Measurements from ENCODE around the gene GBP2.

GBP2 gene, protein sequence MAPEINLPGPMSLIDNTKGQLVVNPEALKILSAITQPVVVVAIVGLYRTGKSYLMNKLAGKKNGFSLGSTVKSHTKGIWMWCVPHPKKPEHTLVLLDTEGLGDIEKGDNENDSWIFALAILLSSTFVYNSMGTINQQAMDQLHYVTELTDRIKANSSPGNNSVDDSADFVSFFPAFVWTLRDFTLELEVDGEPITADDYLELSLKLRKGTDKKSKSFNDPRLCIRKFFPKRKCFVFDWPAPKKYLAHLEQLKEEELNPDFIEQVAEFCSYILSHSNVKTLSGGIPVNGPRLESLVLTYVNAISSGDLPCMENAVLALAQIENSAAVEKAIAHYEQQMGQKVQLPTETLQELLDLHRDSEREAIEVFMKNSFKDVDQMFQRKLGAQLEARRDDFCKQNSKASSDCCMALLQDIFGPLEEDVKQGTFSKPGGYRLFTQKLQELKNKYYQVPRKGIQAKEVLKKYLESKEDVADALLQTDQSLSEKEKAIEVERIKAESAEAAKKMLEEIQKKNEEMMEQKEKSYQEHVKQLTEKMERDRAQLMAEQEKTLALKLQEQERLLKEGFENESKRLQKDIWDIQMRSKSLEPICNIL

GRCh38 chr1:89125913-89126580, at the start of gene GBP2:
Gene GBP2, minus strand, starts transcription at chr1:89126114. Its CDS starts 4,148 bp downstream, at chr1:89121966.
- Mint-ChIP-seq H3K36me3 (ENCODE audit: low read depth) (peaks cover 34% of the 10 kb centered on the region), H3K4me3 (peak within 1 kb of the TSS; percentile 97), H3K4me1 (peaks cover 75% of the 10 kb centered on the region), H3K27me3 (no peaks in the 10 kb centered on the region), H3K27ac (peak within 1 kb of the TSS; percentile 98), H3K9me3 (no peaks in the 10 kb centered on the region)
- ATAC-seq (peak; percentile 83), DNase-seq (peak; percentile 20)

DNA sequence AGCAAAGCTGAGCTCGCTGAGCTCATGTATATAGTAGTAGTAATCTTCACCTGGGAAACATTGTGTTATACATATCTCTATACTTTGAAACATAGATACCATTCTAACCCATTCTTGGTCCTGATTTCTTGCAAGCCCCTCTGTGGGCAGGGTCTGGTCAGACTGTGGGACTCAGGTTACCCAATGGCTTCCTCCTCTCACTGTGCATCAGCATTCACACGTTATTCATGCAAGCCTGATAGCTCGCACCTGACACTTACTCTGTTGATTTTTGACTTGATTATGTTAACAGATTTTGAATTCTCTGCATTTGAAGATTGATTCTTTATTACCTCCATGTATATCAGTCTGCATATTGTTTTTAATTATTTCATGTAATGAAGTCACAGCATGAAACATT, 48.6 kb upstream of the GBP2 start:
- Mint-ChIP-seq H3K4me3 (no peak overlapping the region), H3K4me1 (peaks cover 4% of the 10 kb centered on the region), H3K9me3 (no peaks in the 10 kb centered on the region), H3K27ac (no peak overlapping the region), H3K27me3 (no peaks in the 10 kb centered on the region), H3K36me3 (ENCODE audit: low read depth) (no peaks in the 10 kb centered on the region)
- no peak for DNase-seq
- no peak for ATAC-seq

DNA sequence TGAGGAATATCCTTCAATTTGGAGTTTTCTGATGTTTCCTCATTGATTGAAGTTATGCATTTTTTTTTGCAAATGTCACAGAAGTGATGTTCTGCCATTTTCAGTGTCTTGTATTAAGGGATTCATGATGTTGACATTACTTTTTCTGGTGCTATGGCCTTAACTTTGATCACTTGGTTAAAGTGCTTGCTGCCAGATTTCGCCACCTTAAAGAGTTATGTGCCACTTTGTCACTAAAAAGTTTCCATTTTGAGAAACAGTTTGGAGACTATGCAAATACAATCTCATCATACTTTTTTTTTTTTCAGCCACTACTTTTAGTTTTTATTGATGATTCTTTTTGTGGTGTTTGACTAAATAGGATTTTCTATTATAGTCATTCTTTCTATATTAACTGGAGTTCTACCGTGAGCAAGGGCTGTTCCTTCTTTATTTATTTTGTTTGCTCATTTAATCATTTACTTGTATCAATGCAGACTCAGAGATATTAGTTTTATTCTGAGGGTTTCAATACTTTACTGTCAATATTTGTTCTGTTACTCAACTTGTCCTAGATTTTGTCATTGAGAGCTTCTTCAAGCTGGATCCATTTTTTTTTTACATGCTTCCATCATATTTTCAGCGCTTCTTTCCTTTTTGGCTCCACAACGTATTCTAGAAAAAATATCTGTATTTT, 46.7 kb upstream of the GBP2 start:
- no peak for ATAC-seq
- no peaks in the 10 kb centered on the region for H3K27me3 Mint-ChIP-seq
- H3K4me3 Mint-ChIP-seq, result no peak overlapping the region
- H3K9me3 Mint-ChIP-seq, result no peaks in the 10 kb centered on the region
- peaks cover 4% of the 10 kb centered on the region for H3K4me1 Mint-ChIP-seq
- no peak for DNase-seq
- no peaks in the 10 kb centered on the region for H3K36me3 Mint-ChIP-seq (ENCODE audit: low read depth)
- H3K27ac Mint-ChIP-seq, result no peak overlapping the region

DNA sequence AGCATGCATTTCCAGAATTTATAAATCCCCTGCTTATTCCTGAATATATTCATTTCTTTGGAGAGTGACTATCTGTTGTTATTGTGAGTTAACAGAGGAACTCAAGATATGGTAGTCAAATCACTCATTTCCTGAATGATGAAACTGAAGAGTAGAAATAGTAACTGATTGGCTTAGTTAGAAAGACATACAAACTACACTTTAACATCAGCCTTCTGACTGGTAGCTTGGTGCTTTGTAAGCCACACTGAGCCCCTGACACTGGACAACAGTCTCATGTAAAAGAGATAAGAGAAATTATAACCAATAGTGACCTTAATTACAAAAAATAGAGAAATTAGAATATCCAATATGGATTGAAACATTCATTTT, 45.1 kb upstream of the GBP2 start:
- no peak for ATAC-seq
- no peak for DNase-seq
- H3K27me3 Mint-ChIP-seq, result no peaks in the 10 kb centered on the region
- H3K36me3 Mint-ChIP-seq (ENCODE audit: low read depth), result no peaks in the 10 kb centered on the region
- no peaks in the 10 kb centered on the region for H3K9me3 Mint-ChIP-seq
- H3K4me3 Mint-ChIP-seq, result no peak overlapping the region
- H3K27ac Mint-ChIP-seq, result no peak overlapping the region
- no peaks in the 10 kb centered on the region for H3K4me1 Mint-ChIP-seq

DNA sequence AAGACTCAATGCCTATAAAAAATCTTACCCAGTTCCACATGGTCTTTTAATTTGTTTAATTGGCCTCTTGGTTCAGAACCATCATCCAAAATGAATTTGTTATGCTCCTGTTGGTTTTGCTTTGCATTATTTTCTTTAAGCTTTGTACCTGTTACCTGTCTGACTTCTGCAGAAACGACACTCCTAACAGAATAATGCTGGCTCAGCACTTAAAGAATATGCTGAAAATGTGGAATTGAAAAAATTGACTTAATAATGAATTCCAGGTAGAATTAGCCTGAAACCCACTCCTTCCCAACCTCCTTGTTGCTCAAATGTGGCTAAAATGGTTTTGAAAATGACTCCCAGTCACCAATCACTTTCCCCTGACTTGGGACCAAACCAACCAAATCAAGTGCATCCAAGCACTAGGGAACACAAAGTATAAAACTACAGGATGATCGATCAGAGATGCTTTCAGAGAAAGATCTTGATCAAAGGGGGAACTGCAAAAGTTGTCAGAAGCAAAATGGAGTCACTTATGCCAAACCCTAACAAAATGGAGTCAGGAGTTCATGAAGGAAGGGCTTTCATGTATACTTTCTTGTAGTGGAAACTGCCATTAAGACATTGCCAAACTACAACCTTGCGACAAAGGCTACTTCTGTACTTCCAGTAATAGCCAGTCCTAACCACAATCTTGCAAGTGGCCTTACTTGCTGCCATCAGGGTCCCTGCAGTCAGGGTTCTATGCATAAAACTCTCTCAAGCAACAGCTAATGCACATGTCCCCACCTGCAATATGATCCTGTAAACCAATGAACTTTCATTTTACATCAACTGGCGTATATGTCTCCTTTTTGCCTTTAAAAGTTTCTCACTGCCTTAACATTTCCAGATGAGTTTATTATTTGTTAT, 44.5 kb upstream of the GBP2 start:
- DNase-seq (no peak), ATAC-seq (no peak)
- Mint-ChIP-seq H3K27me3 (no peaks in the 10 kb centered on the region), H3K36me3 (ENCODE audit: low read depth) (no peaks in the 10 kb centered on the region), H3K27ac (no peak overlapping the region), H3K4me1 (no peaks in the 10 kb centered on the region), H3K9me3 (no peaks in the 10 kb centered on the region), H3K4me3 (no peak overlapping the region)

- H3K36me3 Mint-ChIP-seq (ENCODE audit: low read depth), result no peaks in the 10 kb centered on the region
- no peak for DNase-seq
Observed at GRCh38 chr1:89169166-89169565, 43.3 kb upstream of the GBP2 start.

DNA sequence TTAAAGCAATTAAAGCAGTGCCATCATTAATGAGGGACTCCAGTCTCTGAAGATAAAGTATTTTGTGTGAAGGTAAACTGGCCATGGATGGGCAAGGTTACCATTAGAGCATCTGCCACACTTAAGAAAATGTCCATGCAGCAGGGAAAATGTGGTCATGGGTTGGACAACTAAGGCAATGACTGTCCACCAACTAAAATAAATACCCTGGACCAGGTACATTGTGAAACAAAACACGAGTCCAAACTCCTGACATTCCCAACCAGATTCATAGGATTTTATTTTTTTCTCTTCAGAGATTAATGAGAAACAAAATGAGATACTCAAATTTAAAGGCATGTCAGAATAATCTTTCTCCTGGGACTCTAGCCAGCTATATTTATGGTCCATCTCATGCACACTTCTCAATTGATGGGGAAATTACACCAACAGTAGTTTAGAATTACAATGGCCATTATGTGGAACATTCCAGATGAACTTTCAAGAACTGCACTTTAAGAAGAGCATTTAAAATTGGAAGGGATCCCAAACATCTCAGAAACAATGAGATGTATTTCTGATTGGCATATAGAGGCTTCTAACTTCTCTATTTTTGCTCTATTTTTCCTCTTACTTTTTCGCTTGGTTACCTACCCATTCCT, 41.8 kb upstream of the GBP2 start:
- DNase-seq (no peak), ATAC-seq (no peak)
- Mint-ChIP-seq H3K27me3 (no peaks in the 10 kb centered on the region), H3K4me1 (no peaks in the 10 kb centered on the region), H3K27ac (no peak overlapping the region), H3K36me3 (ENCODE audit: low read depth) (no peaks in the 10 kb centered on the region), H3K9me3 (no peaks in the 10 kb centered on the region), H3K4me3 (no peak overlapping the region)

More at GRCh38 chr1:89169166-89169565, 43.3 kb upstream of the GBP2 start:
- no peaks in the 10 kb centered on the region for H3K9me3 Mint-ChIP-seq
- ATAC-seq, result no peak
- no peaks in the 10 kb centered on the region for H3K27me3 Mint-ChIP-seq
- no peak overlapping the region for H3K27ac Mint-ChIP-seq
- no peak overlapping the region for H3K4me3 Mint-ChIP-seq
- H3K4me1 Mint-ChIP-seq, result no peaks in the 10 kb centered on the region

DNA sequence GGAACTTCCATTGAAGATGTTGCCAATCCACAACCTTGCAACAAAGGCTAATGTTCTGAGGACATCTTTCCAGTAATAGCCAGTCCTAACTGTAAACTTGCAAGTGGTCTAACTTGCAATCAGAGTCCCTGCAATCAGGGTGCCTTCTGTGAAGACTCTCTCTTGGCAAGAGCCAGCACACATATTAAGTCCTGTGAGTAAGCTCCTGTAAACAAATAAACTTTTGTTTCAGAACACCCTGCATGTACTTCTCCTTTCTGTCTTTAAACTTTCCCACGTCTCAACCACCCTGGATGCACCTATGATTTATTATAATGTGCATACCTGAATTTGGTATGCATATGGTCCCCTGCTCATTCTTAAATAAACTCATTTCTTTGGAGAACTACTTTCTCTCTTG, 40.8 kb upstream of the GBP2 start:
- no peak overlapping the region for H3K27ac Mint-ChIP-seq
- H3K36me3 Mint-ChIP-seq (ENCODE audit: low read depth), result no peaks in the 10 kb centered on the region
- H3K4me3 Mint-ChIP-seq, result no peak overlapping the region
- no peaks in the 10 kb centered on the region for H3K27me3 Mint-ChIP-seq
- ATAC-seq (no peak), DNase-seq (no peak)
- H3K9me3 Mint-ChIP-seq, result no peaks in the 10 kb centered on the region
- H3K4me1 Mint-ChIP-seq, result no peaks in the 10 kb centered on the region

GRCh38 chr1:89165811-89166210, 39.9 kb upstream of the GBP2 start:
- no peaks in the 10 kb centered on the region for H3K4me1 Mint-ChIP-seq
- peaks cover 8% of the 10 kb centered on the region for H3K9me3 Mint-ChIP-seq
- H3K27me3 Mint-ChIP-seq, result no peaks in the 10 kb centered on the region
- no peak for DNase-seq
- no peaks in the 10 kb centered on the region for H3K36me3 Mint-ChIP-seq (ENCODE audit: low read depth)
- no peak overlapping the region for H3K27ac Mint-ChIP-seq
- no peak overlapping the region for H3K4me3 Mint-ChIP-seq
- no peak for ATAC-seq

GRCh38 chr1:89151047-89151446, 25.1 kb upstream of the GBP2 start:
- ATAC-seq, result no peak
- DNase-seq, result no peak
- Mint-ChIP-seq H3K4me3 (no peak overlapping the region), H3K9me3 (no peaks in the 10 kb centered on the region), H3K27me3 (peaks cover 2% of the 10 kb centered on the region), H3K27ac (no peak overlapping the region), H3K4me1 (peaks cover 8% of the 10 kb centered on the region), H3K36me3 (ENCODE audit: low read depth) (no peaks in the 10 kb centered on the region)

- no peak for DNase-seq
- no peak overlapping the region for H3K27ac Mint-ChIP-seq
- no peak overlapping the region for H3K4me3 Mint-ChIP-seq
Observed at GRCh38 chr1:89149976-89150375, 24.1 kb upstream of the GBP2 start.

DNA sequence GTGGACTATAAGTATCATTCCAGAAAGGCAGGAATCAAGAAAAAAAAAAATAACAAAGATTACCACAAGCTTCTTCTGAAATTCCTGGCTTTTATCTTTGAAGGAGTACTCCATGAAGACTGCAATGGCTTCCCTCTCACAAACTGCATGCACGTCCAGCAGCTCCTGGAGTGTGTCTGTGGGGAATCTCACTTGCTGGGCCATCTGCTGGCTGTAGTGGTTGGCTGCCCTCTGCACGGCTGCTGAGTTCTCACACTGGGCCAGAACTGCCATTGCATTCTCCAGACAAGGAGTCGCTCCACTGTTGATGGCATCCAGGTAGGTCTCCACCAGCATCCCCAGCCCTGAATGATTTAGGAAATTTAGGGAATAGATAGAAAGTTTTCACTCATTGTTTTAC, 23.3 kb upstream of the GBP2 start:
- Mint-ChIP-seq H3K4me3 (no peak overlapping the region), H3K27ac (no peak overlapping the region), H3K27me3 (peaks cover 2% of the 10 kb centered on the region), H3K4me1 (peaks cover 12% of the 10 kb centered on the region), H3K36me3 (ENCODE audit: low read depth) (no peaks in the 10 kb centered on the region), H3K9me3 (no peaks in the 10 kb centered on the region)
- DNase-seq (no peak), ATAC-seq (no peak)

More at GRCh38 chr1:89149976-89150375, 24.1 kb upstream of the GBP2 start:
- Mint-ChIP-seq H3K4me1 (peaks cover 12% of the 10 kb centered on the region), H3K27me3 (peaks cover 2% of the 10 kb centered on the region), H3K9me3 (no peaks in the 10 kb centered on the region), H3K36me3 (ENCODE audit: low read depth) (no peaks in the 10 kb centered on the region)
- no peak for ATAC-seq

GRCh38 chr1:89147678-89148658, 22.1 kb upstream of the GBP2 start:
- no peak overlapping the region for H3K4me3 Mint-ChIP-seq
- ATAC-seq (no peak), DNase-seq (no peak)
- H3K27me3 Mint-ChIP-seq, result peaks cover 2% of the 10 kb centered on the region
- no peaks in the 10 kb centered on the region for H3K9me3 Mint-ChIP-seq
- H3K4me1 Mint-ChIP-seq, result peaks cover 12% of the 10 kb centered on the region
- H3K27ac Mint-ChIP-seq, result no peak overlapping the region
- no peaks in the 10 kb centered on the region for H3K36me3 Mint-ChIP-seq (ENCODE audit: low read depth)

All from activated naive CD8-positive, alpha-beta T cell treated with anti-CD3 and anti-CD28 coated beads, Interleukin-2, amount 50 U/mL, for 24 hours (primary cell).